Fibroblast of pulmonary artery (primary cell): Measurements from ENCODE around the gene EPN2.
A peak's percentile ranks its signal among the peaks of the same experiment; 100 is the strongest.

Experiments used
- DNase-seq: peaks from one replicate; pipeline ENCODE4 v3.0.0-alpha.2; 2010; ENCODE audit warnings: low read depth
- H3K4me3 ChIP-seq: replicated peaks from 2 replicates; pipeline ENCODE4 v1.5.1; 2011; ENCODE audit warnings: low read depth, mild to moderate bottlenecking, control low read depth, low read length, moderate library complexity
- TF ChIP-seq, protein P1 (sequence below): IDR thresholded peaks from 2 replicates; pipeline ENCODE4 v1.5.1; 2011; ENCODE audit warnings: mild to moderate bottlenecking, control low read depth, low read length, inconsistent platforms; ENCODE audit errors: missing control alignments

EPN2 gene

DNA sequence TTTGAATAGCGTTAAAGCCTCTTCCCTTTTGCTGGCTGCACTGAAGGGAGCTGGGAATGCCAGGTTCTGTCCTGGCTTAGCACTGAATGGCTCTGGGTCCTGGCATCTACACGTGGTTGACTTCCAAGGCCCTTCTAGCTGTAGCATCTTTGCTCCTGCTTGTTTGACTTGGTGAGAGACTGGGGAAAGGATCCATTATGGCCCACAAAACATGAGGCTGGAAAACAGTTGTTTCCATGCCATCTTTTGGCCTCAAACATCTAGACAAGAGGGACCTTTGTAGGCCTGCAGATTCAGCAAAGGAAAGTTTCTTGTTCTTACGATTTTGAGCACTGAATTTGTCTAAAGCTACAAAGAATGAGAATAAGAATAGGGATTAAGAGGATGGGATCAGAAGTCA lies 32.5 kb downstream of the EPN2 start:
- TF ChIP-seq, protein P1, sequence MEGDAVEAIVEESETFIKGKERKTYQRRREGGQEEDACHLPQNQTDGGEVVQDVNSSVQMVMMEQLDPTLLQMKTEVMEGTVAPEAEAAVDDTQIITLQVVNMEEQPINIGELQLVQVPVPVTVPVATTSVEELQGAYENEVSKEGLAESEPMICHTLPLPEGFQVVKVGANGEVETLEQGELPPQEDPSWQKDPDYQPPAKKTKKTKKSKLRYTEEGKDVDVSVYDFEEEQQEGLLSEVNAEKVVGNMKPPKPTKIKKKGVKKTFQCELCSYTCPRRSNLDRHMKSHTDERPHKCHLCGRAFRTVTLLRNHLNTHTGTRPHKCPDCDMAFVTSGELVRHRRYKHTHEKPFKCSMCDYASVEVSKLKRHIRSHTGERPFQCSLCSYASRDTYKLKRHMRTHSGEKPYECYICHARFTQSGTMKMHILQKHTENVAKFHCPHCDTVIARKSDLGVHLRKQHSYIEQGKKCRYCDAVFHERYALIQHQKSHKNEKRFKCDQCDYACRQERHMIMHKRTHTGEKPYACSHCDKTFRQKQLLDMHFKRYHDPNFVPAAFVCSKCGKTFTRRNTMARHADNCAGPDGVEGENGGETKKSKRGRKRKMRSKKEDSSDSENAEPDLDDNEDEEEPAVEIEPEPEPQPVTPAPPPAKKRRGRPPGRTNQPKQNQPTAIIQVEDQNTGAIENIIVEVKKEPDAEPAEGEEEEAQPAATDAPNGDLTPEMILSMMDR: no peak
- H3K4me3 ChIP-seq: no peak overlapping the region
- no peak for DNase-seq

GRCh38 chr17:19270347-19270703 lies 33.2 kb downstream of the EPN2 start:
- TF ChIP-seq, protein P1: no peak
- H3K4me3 ChIP-seq: no peak overlapping the region
- DNase-seq: no peak

GRCh38 chr17:19270704-19271611 lies 33.8 kb downstream of the EPN2 start:
- no peak overlapping the region for H3K4me3 ChIP-seq
- DNase-seq: no peak
- TF ChIP-seq, protein P1: peak; percentile 9

DNA sequence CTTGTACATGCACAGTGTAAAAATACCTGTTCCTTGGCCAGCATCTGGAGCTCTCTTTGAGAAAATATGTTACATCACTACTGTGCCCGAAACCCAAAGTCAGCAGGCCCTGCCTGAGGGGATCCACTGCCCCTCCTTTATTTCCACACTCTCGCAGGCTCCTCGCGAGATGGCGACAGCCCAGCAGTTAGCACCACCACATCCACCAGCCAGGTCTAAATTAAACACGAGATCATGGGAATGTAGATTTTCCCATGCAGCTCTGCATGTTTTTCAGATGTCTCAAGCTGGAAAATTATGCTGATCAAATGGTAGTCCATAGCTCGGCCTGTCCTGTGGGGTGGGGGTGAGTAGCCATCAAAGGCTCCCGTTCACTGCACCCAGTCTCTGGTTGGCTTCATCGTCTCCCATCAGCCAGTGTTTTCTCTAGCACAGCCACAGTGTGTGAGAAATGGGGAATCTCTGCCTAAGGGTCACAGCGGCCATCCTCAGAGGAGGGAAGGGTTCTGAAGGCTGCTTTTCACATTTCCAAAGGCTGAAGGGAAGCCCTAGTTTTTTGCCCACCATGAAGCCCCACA lies 34.7 kb downstream of the EPN2 start:
- H3K4me3 ChIP-seq: no peak overlapping the region
- TF ChIP-seq, protein P1: no peak
- no peak for DNase-seq

- no peak overlapping the region for H3K4me3 ChIP-seq
- TF ChIP-seq, protein P1: no peak
- DNase-seq: no peak
Observed at GRCh38 chr17:19273731-19274130, 36.6 kb downstream of the EPN2 start.

- DNase-seq: no peak
- no peak overlapping the region for H3K4me3 ChIP-seq
- TF ChIP-seq, protein P1: no peak
Observed at GRCh38 chr17:19274893-19275292, 37.7 kb downstream of the EPN2 start.
